Measurements from ENCODE around the gene POLD3. TPM values are rescaled to one million over a fixed set of nuclear protein-coding genes. Genes with fewer than 3 reads are reported as not detected.

The POLD3 gene
- total and polyA plus RNA-seq, 7 experiments from 2014 or later, result 8.0 to 40.8 (median 14.7) TPM

DNA sequence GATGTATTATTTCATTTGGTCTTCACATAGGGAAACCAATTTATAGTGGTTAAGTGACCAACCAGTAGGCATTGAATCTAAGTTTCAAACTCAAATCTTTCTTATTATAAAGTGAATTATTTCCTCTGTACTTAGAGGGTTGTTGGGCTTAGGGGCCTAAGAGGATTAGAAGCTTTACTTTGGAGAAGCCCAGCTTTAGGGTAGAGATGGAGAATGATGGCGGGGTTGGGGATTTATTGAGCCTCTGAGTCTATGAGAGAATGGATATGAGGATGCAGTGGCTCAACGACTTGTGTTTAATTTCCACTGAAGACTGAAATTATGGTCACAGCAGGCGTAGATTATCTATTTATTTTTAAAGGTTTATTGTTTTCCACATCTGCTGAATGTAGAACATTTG, 83.4 kb downstream of the POLD3 start:
- no peak for DNase-seq
- POLR2A ChIA-PET, result no interaction called here
- H3K36me3 Mint-ChIP-seq, result peaks cover 0 to 5% (median 0%) of the 10 kb centered on the region in 5 donors
- H3K36me3 ChIP-seq (ENCODE audit: control insufficient read depth in 2 of 3, insufficient read depth in 3 of 3, low read length in 3 of 3), result no peaks in the 10 kb centered on the region
- no peaks in the 10 kb centered on the region for H3K9me3 ChIP-seq (ENCODE audit: control insufficient read depth in 2 of 3, low read length in 3 of 3)
- no peaks in the 10 kb centered on the region for H3K4me1 Mint-ChIP-seq
- no peak for ATAC-seq
- CTCF ChIA-PET, result no interaction called here
- intact Hi-C loops (cut with micrococcal nuclease), result no loop called here
- peaks cover 0 to 2% (median 0%) of the 10 kb centered on the region in 11 donors for H3K9me3 Mint-ChIP-seq
- H3K27me3 ChIP-seq (ENCODE audit: control insufficient read depth in 2 of 2, insufficient read depth in 2 of 2, low read length in 2 of 2), result no peaks in the 10 kb centered on the region
- H3K27ac ChIP-seq (ENCODE audit: low read depth, low read length), result no peak overlapping the region
- no peak overlapping the region for H3K4me3 ChIP-seq (ENCODE audit: low read length)
- no peak overlapping the region for H3K27ac Mint-ChIP-seq
- H3K4me1 ChIP-seq (ENCODE audit: control insufficient read depth in 2 of 2, insufficient read depth in 2 of 2, low read length in 2 of 2), result no peaks in the 10 kb centered on the region
- peaks cover 0 to 4% (median 0%) of the 10 kb centered on the region in 5 donors for H3K27me3 Mint-ChIP-seq
- H3K4me3 Mint-ChIP-seq, result no peak overlapping the region

DNA sequence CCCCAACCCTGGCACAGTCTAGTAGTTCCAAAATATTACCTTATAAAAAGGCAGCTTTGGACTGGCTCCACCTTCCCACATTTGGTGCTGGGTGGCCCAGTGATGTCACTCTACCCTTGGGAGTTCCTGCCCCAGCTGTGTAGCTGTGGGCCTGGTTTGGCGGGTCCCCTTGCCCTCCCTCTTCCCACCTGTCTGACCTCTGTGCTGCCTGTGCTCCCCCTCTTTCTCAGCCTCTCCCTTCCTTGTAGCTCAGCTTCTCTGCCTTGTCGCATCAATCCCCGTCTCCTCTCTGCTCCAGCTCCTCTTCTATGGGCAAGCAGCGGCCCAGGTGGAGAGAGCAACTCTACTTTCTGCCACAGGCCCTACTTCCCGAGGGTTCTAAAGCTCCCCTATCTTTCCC, 84.2 kb downstream of the POLD3 start:
- Mint-ChIP-seq H3K4me1 (no peaks in the 10 kb centered on the region), H3K9me3 (peaks cover 0 to 2% (median 0%) of the 10 kb centered on the region in 11 donors), H3K36me3 (peaks cover 0 to 3% (median 0%) of the 10 kb centered on the region in 5 donors), H3K4me3 (no peak overlapping the region), H3K27me3 (peaks cover 0 to 7% (median 2%) of the 10 kb centered on the region in 5 donors), H3K27ac (no peak overlapping the region)
- Histone ChIP-seq H3K36me3 (ENCODE audit: control insufficient read depth in 2 of 3, insufficient read depth in 3 of 3, low read length in 3 of 3) (no peaks in the 10 kb centered on the region), H3K27ac (ENCODE audit: low read depth, low read length) (no peak overlapping the region), H3K4me1 (ENCODE audit: control insufficient read depth in 2 of 2, insufficient read depth in 2 of 2, low read length in 2 of 2) (no peaks in the 10 kb centered on the region), H3K9me3 (ENCODE audit: control insufficient read depth in 2 of 3, low read length in 3 of 3) (no peaks in the 10 kb centered on the region), H3K27me3 (ENCODE audit: control insufficient read depth in 2 of 2, insufficient read depth in 2 of 2, low read length in 2 of 2) (no peaks in the 10 kb centered on the region), H3K4me3 (ENCODE audit: low read length) (no peak overlapping the region)
- CTCF ChIA-PET, result no interaction called here
- intact Hi-C loops (cut with micrococcal nuclease), result no loop called here
- ATAC-seq (no peak), DNase-seq (no peak)
- POLR2A ChIA-PET, result no interaction called here

DNA sequence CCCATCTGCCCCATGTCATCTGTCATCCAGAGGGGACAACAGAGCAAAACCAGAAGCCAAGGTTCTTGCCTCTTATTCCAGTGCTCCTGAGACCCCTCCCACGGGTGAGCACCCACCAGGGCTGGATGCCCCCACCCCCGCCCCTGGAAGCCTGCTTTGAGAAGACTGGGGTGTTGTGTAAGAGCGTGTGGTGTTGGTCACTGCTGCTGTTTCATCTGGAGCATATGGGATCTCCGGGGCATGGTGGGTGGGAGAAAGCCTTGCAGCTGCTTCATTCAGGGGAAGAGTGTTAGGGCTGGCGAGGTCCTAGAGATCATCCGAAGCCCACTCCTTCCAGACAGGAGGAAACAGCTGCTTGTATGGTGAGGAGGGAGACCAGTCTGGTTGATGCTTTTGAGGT, 84.7 kb downstream of the POLD3 start:
- Histone ChIP-seq H3K36me3 (ENCODE audit: control insufficient read depth in 2 of 3, insufficient read depth in 3 of 3, low read length in 3 of 3) (no peaks in the 10 kb centered on the region), H3K27ac (ENCODE audit: low read depth, low read length) (no peak overlapping the region), H3K4me3 (ENCODE audit: low read length) (no peak overlapping the region), H3K4me1 (ENCODE audit: control insufficient read depth in 2 of 2, insufficient read depth in 2 of 2, low read length in 2 of 2) (no peaks in the 10 kb centered on the region), H3K9me3 (ENCODE audit: control insufficient read depth in 2 of 3, low read length in 3 of 3) (no peaks in the 10 kb centered on the region), H3K27me3 (ENCODE audit: control insufficient read depth in 2 of 2, insufficient read depth in 2 of 2, low read length in 2 of 2) (peaks cover 0 to under 1% of the 10 kb centered on the region in 2 donors)
- DNase-seq (no peak), ATAC-seq (no peak)
- Mint-ChIP-seq H3K9me3 (peaks cover 0 to 2% (median 0%) of the 10 kb centered on the region in 11 donors), H3K36me3 (peaks cover 0 to 3% (median 0%) of the 10 kb centered on the region in 5 donors), H3K27ac (no peak overlapping the region), H3K4me1 (no peaks in the 10 kb centered on the region), H3K4me3 (no peak overlapping the region), H3K27me3 (peaks cover under 1 to 12% (median 8%) of the 10 kb centered on the region in 5 donors)
- ChIA-PET POLR2A (no interaction called here), CTCF (no interaction called here)
- intact Hi-C loops (cut with micrococcal nuclease), result no loop called here

DNA sequence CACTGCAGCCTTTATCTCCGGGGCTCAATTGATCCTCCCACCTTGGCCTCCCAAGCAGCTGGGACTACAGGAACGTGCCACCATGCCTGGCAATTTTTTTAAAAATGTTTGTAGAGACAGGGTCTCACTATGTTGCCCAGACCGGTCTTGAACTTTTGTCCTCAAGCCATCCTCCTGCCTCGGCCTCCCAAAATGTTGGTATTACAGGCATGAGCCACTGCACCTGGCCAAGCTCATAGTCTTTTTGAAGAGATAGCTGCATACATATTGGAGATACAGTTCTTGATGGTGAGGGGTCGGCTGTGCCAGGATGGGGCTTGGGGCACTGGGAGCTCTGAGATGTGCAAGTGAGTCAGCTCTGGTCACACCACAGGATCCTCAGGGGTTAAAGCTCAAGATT, 85.7 kb downstream of the POLD3 start:
- Histone ChIP-seq H3K27me3 (ENCODE audit: control insufficient read depth in 2 of 2, insufficient read depth in 2 of 2, low read length in 2 of 2) (peaks cover 0 to 9% of the 10 kb centered on the region in 2 donors), H3K36me3 (ENCODE audit: control insufficient read depth in 2 of 3, insufficient read depth in 3 of 3, low read length in 3 of 3) (no peaks in the 10 kb centered on the region), H3K9me3 (ENCODE audit: control insufficient read depth in 2 of 3, low read length in 3 of 3) (no peaks in the 10 kb centered on the region), H3K4me1 (ENCODE audit: control insufficient read depth in 2 of 2, insufficient read depth in 2 of 2, low read length in 2 of 2) (no peaks in the 10 kb centered on the region), H3K27ac (ENCODE audit: low read depth, low read length) (no peak overlapping the region), H3K4me3 (ENCODE audit: low read length) (no peak overlapping the region)
- Mint-ChIP-seq H3K9me3 (peaks cover 0 to 2% (median 0%) of the 10 kb centered on the region in 11 donors), H3K27ac (no peak overlapping the region), H3K27me3 (peaks cover 9 to 21% (median 17%) of the 10 kb centered on the region in 5 donors), H3K36me3 (peaks cover 0 to 3% (median 0%) of the 10 kb centered on the region in 5 donors), H3K4me1 (no peaks in the 10 kb centered on the region), H3K4me3 (no peak overlapping the region)
- no peak for ATAC-seq
- no peak for DNase-seq
- intact Hi-C loops (cut with micrococcal nuclease), result no loop called here
- ChIA-PET CTCF (no interaction called here), POLR2A (no interaction called here)

DNA sequence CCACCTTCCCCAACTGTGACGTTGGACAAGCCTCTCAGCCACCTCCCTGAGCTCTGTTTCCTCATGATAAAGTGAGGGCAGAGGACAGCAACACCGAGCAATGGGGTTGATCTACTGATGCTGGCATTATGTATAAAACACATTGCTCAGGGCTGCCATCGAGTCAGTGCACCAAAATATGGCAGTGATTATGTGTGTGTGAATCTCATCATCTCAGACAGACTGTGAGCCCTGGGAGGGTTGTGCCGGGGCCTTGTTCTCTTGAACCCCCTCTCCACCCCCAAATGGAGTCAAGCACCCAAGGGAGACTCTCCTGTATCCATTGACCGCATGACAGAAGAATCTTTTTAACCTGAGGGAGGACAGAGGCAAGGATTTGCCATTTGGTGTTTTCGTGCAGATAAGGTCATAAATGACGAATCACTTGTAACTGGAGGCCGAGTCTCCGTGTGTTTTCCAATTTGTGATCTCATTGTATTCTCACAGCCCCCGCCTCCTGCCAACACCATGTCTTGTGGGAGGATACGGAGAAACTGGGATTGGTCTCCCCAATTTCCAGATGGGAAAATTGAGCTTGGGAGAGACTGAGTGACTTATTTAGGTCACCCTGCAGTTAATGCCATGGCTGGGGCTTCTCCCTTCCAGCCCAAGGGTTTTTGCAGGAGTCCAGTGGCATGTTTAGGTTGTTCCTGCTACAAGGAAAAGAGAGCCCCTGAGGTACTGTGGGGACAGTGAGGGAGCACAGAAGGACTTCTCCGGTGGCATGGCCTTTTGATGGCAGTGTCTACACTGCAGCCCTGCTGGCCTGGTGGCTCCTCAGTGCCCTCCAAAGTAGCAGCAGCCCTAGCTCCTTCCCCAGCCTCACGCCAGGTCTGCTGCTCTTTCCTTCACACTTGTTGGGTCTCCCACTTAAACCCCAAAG, 86.5 kb downstream of the POLD3 start:
- no peak overlapping the region for H3K27ac ChIP-seq (ENCODE audit: low read depth, low read length)
- no peaks in the 10 kb centered on the region for H3K4me1 ChIP-seq (ENCODE audit: control insufficient read depth in 2 of 2, insufficient read depth in 2 of 2, low read length in 2 of 2)
- Mint-ChIP-seq H3K27ac (no peak overlapping the region), H3K27me3 (peaks cover 12 to 25% (median 20%) of the 10 kb centered on the region in 5 donors), H3K9me3 (peaks cover 0 to under 1% (median 0%) of the 10 kb centered on the region in 11 donors), H3K4me1 (no peaks in the 10 kb centered on the region), H3K36me3 (no peaks in the 10 kb centered on the region), H3K4me3 (no peak overlapping the region)
- no peak for DNase-seq
- H3K4me3 ChIP-seq (ENCODE audit: low read length), result no peak overlapping the region
- POLR2A ChIA-PET, result no interaction called here
- H3K9me3 ChIP-seq (ENCODE audit: control insufficient read depth in 2 of 3, low read length in 3 of 3), result no peaks in the 10 kb centered on the region
- no peak for ATAC-seq
- CTCF ChIA-PET, result no interaction called here
- no peaks in the 10 kb centered on the region for H3K36me3 ChIP-seq (ENCODE audit: control insufficient read depth in 2 of 3, insufficient read depth in 3 of 3, low read length in 3 of 3)
- intact Hi-C loops (cut with micrococcal nuclease), result no loop called here
- H3K27me3 ChIP-seq (ENCODE audit: control insufficient read depth in 2 of 2, insufficient read depth in 2 of 2, low read length in 2 of 2), result peaks cover 0 to 11% of the 10 kb centered on the region in 2 donors

DNA sequence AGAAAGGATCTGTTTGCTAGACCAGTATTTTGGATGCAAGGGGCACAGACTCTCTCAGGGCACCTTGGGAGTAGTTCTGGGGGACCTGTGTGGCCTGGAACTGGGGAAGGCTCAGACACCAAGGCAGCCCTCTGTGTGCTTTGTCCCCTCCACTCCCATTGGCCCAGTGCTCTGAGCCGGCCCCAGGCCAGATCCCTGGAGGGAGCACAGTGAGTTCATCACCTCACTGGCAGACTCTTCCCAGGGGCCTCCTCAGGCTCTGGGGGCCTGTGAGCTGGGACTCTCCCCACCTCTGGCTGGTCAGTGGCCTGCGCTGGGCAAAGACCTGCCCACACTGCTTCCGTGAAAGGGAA, 87.1 kb downstream of the POLD3 start:
- Mint-ChIP-seq H3K4me1 (no peaks in the 10 kb centered on the region), H3K9me3 (no peaks in the 10 kb centered on the region), H3K36me3 (no peaks in the 10 kb centered on the region), H3K4me3 (no peak overlapping the region), H3K27ac (no peak overlapping the region), H3K27me3 (peaks cover 16 to 29% (median 25%) of the 10 kb centered on the region in 5 donors)
- CTCF ChIA-PET, result no interaction called here
- Histone ChIP-seq H3K27me3 (ENCODE audit: control insufficient read depth in 2 of 2, insufficient read depth in 2 of 2, low read length in 2 of 2) (peaks cover 0 to 11% of the 10 kb centered on the region in 2 donors), H3K4me1 (ENCODE audit: control insufficient read depth in 2 of 2, insufficient read depth in 2 of 2, low read length in 2 of 2) (no peaks in the 10 kb centered on the region), H3K27ac (ENCODE audit: low read depth, low read length) (no peak overlapping the region), H3K36me3 (ENCODE audit: control insufficient read depth in 2 of 3, insufficient read depth in 3 of 3, low read length in 3 of 3) (no peaks in the 10 kb centered on the region), H3K9me3 (ENCODE audit: control insufficient read depth in 2 of 3, low read length in 3 of 3) (no peaks in the 10 kb centered on the region), H3K4me3 (ENCODE audit: low read length) (no peak overlapping the region)
- DNase-seq (peak in 1 of 9 donors; percentile 9), ATAC-seq (no peak)
- POLR2A ChIA-PET, result no interaction called here
- intact Hi-C loops (cut with micrococcal nuclease), result no loop called here
